GM10248 (cell line): ENCODE measurements around the gene PLEKHH1.
"Not testable (repeated sequence)": the region's sequence is repeated elsewhere in the genome, so short reads cannot be mapped to it uniquely, and the experiment has no call there.

Source experiments
- CTCF ChIA-PET: fragments of 300-600 bp; sonication (Branson Sonifier 250); formaldehyde crosslinking; extraction: SDS; loops from one replicate; lab custom pipeline; 2021; ENCODE audit warnings: antibody characterized with exemption; lab: Yijun Ruan, JAX
- POLR2A ChIA-PET: fragments of 350-650 bp; sonication (Branson Sonifier 250); formaldehyde crosslinking; extraction: SDS; loops from one replicate; lab custom pipeline; 2020; ENCODE audit warnings: antibody characterized with exemption; lab: Yijun Ruan, JAX
- DNase-seq: peaks from one replicate; pipeline ENCODE4 v3.0.0; 2012; ENCODE audit errors: extremely low spot score
- CTCF ChIP-seq: IDR thresholded peaks from 2 replicates; pipeline ENCODE4 v1.5.1; 2012; ENCODE audit warnings: mild to moderate bottlenecking, low read depth; ENCODE audit errors: extremely low read depth, missing control alignments, control extremely low read depth

PLEKHH1 gene

GRCh38 chr14:67533754-67534085 is 630 bp downstream of the PLEKHH1 start:
- ChIA-PET POLR2A (no interaction called here), CTCF (interaction anchor here (1.4 to 2.3 kb wide), 2 partner anchors 38 to 171 kb away, joined by 4 to 10 read pairs; no protein-coding TSS in a partner anchor)
- no peak for DNase-seq
- no peak for TF ChIP-seq CTCF

GRCh38 chr14:67536087-67536486 is 3.0 kb downstream of the PLEKHH1 start:
- no peak for TF ChIP-seq CTCF
- CTCF ChIA-PET, result interaction anchor here (0.9 to 2.1 kb wide), 3 partner anchors 9 to 168 kb away, joined by 3 to 17 read pairs (median 3); no protein-coding TSS in a partner anchor
- no peak for DNase-seq
- POLR2A ChIA-PET, result no interaction called here

- ChIA-PET POLR2A (no interaction called here), CTCF (interaction anchor here (1.0 to 1.6 kb wide), 5 partner anchors 8 to 33 kb away, joined by 4 to 6 read pairs (median 4); no protein-coding TSS in a partner anchor)
- DNase-seq, result no peak
- no peak for TF ChIP-seq CTCF
Measured at GRCh38 chr14:67537736-67538135, 4.6 kb downstream of the PLEKHH1 start.

- no peak for DNase-seq
- TF ChIP-seq CTCF, result no peak
- ChIA-PET POLR2A (no interaction called here), CTCF (interaction anchor here (1.0 to 1.6 kb wide), 5 partner anchors 8 to 32 kb away, joined by 4 to 6 read pairs (median 4); no protein-coding TSS in a partner anchor)
Measured at GRCh38 chr14:67538501-67538900, 5.4 kb downstream of the PLEKHH1 start.

- CTCF ChIA-PET, result interaction anchor here (1.1 to 1.4 kb wide), 4 partner anchors 9 to 20 kb away, joined by 3 to 4 read pairs (median 4); no protein-coding TSS in a partner anchor
- POLR2A ChIA-PET, result no interaction called here
- no peak for TF ChIP-seq CTCF
- DNase-seq, result no peak
Measured at GRCh38 chr14:67539116-67539515, 6.0 kb downstream of the PLEKHH1 start.

GRCh38 chr14:67541448-67542387 is 8.6 kb downstream of the PLEKHH1 start:
- DNase-seq, result no peak
- ChIA-PET POLR2A (no interaction called here), CTCF (interaction anchor here (0.7 to 1.5 kb wide), 6 partner anchors 8 to 108 kb away, joined by 3 to 5 read pairs (median 3); no protein-coding TSS in a partner anchor)
- no peak for TF ChIP-seq CTCF

GRCh38 chr14:67542620-67543019 is 9.5 kb downstream of the PLEKHH1 start:
- DNase-seq, POLR2A ChIA-PET: not testable (repeated sequence)
- CTCF ChIA-PET, result interaction anchor here (1.2 to 1.5 kb wide), 3 partner anchors 7 to 33 kb away, joined by 3 to 5 read pairs (median 4); no protein-coding TSS in a partner anchor
